ENCODE results near the gene ZFYVE9. TPM values are rescaled to one million over a fixed set of nuclear protein-coding genes. Genes with fewer than 3 reads are reported as not detected.
"Not testable (repeated sequence)": the region's sequence is repeated elsewhere in the genome, so short reads cannot be mapped to it uniquely, and the experiment has no call there.

The ZFYVE9 gene
- polyA plus RNA-seq, 1 donor from 2014 or later = 18.1 TPM

GRCh38 chr1:52204696-52205095 lies 62.8 kb downstream of the ZFYVE9 start:
- no peak overlapping the region for H3K4me2 ChIP-seq (ENCODE audit: low read length)
- H3K79me2 ChIP-seq (replicated peaks; ENCODE audit: insufficient read depth, low read length) = peaks cover 6% of the 10 kb centered on the region
- no peaks in the 10 kb centered on the region for H3K36me3 ChIP-seq (ENCODE audit: insufficient read depth, low read length)
- H4K20me1 ChIP-seq (ENCODE audit: insufficient read depth) = no peaks in the 10 kb centered on the region
- H3K9me3 ChIP-seq (ENCODE audit: low read length) = no peaks in the 10 kb centered on the region
- no peak overlapping the region for H3K27ac ChIP-seq (ENCODE audit: low read length)
- no peak overlapping the region for H3K4me3 ChIP-seq (ENCODE audit: low read length)
- no peaks in the 10 kb centered on the region for H3K9me2 ChIP-seq (ENCODE audit: insufficient read depth, low read length)
- no peak overlapping the region for H2AFZ ChIP-seq (ENCODE audit: low read depth, low read length)
- H3F3A ChIP-seq (ENCODE audit: insufficient read depth, low read length, poor library complexity, severe bottlenecking) = no peaks in the 10 kb centered on the region
- no peak overlapping the region for H3K9ac ChIP-seq (ENCODE audit: low read length)
- no peak for TF ChIP-seq POLR2AphosphoS5 (IDR thresholded peaks at IDR 0.05)
- no peak for TF ChIP-seq CTCF (IDR thresholded peaks at IDR 0.05; ENCODE audit: poor library complexity, severe bottlenecking)
- TF ChIP-seq EP300 (conservative IDR thresholded peaks at IDR 0.05; ENCODE audit: poor library complexity, severe bottlenecking) = no peak
- TF ChIP-seq RAD21 (conservative IDR thresholded peaks at IDR 0.05) = no peak
- H3K27me3 ChIP-seq (ENCODE audit: insufficient read depth, low read depth, low read length) = no peaks in the 10 kb centered on the region

- H3K27ac ChIP-seq (ENCODE audit: low read length); H3K4me3 ChIP-seq (ENCODE audit: low read length); H3K9me3 ChIP-seq (ENCODE audit: low read length); H3K27me3 ChIP-seq (ENCODE audit: insufficient read depth, low read depth, low read length); H2AFZ ChIP-seq (ENCODE audit: low read depth, low read length); H3K4me2 ChIP-seq (ENCODE audit: low read length); H3K9ac ChIP-seq (ENCODE audit: low read length); H4K20me1 ChIP-seq (ENCODE audit: insufficient read depth); H3K79me2 ChIP-seq (replicated peaks; ENCODE audit: insufficient read depth, low read length); H3K36me3 ChIP-seq (ENCODE audit: insufficient read depth, low read length); H3K9me2 ChIP-seq (ENCODE audit: insufficient read depth, low read length); H3F3A ChIP-seq (ENCODE audit: insufficient read depth, low read length, poor library complexity, severe bottlenecking): not testable (repeated sequence)
These were observed 64.8 kb downstream of the ZFYVE9 start for GRCh38 chr1:52206686-52207085.

DNA sequence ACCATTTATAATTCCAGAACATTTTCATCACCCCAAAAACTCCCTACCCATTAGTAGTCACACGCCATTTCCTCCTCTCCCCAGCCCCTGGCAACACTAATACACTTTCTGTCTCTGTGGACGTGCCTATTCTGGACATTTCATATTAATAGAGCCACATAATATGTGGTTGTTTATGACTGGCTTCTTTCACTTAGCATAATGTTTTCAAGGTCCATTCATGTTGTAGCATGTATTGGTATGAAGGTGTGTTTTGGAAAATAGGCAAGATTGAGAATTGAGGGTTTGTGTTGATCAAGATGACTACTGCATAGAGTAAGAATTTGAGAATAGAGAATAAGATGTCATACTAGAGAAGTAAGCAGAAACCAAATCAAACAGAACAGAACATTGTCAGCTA lies 67.5 kb downstream of the ZFYVE9 start:
- Histone ChIP-seq H3K4me2 (ENCODE audit: low read length) (no peak overlapping the region), H3F3A (ENCODE audit: insufficient read depth, low read length, poor library complexity, severe bottlenecking) (no peaks in the 10 kb centered on the region), H3K27me3 (ENCODE audit: insufficient read depth, low read depth, low read length) (no peaks in the 10 kb centered on the region), H3K9me2 (ENCODE audit: insufficient read depth, low read length) (no peaks in the 10 kb centered on the region), H4K20me1 (ENCODE audit: insufficient read depth) (no peaks in the 10 kb centered on the region), H3K36me3 (ENCODE audit: insufficient read depth, low read length) (no peaks in the 10 kb centered on the region), H2AFZ (ENCODE audit: low read depth, low read length) (no peak overlapping the region), H3K9ac (ENCODE audit: low read length) (no peak overlapping the region), H3K4me3 (ENCODE audit: low read length) (no peak overlapping the region), H3K9me3 (ENCODE audit: low read length) (no peaks in the 10 kb centered on the region), H3K27ac (ENCODE audit: low read length) (no peak overlapping the region), H3K79me2 (replicated peaks; ENCODE audit: insufficient read depth, low read length) (peaks cover 3% of the 10 kb centered on the region)
- TF ChIP-seq TAF1 (IDR thresholded peaks at IDR 0.05; ENCODE audit: low read depth) (no peak), RAD21 (conservative IDR thresholded peaks at IDR 0.05) (no peak), CTCF (IDR thresholded peaks at IDR 0.05; ENCODE audit: poor library complexity, severe bottlenecking) (no peak)
- TF ChIP-seq, protein P1, sequence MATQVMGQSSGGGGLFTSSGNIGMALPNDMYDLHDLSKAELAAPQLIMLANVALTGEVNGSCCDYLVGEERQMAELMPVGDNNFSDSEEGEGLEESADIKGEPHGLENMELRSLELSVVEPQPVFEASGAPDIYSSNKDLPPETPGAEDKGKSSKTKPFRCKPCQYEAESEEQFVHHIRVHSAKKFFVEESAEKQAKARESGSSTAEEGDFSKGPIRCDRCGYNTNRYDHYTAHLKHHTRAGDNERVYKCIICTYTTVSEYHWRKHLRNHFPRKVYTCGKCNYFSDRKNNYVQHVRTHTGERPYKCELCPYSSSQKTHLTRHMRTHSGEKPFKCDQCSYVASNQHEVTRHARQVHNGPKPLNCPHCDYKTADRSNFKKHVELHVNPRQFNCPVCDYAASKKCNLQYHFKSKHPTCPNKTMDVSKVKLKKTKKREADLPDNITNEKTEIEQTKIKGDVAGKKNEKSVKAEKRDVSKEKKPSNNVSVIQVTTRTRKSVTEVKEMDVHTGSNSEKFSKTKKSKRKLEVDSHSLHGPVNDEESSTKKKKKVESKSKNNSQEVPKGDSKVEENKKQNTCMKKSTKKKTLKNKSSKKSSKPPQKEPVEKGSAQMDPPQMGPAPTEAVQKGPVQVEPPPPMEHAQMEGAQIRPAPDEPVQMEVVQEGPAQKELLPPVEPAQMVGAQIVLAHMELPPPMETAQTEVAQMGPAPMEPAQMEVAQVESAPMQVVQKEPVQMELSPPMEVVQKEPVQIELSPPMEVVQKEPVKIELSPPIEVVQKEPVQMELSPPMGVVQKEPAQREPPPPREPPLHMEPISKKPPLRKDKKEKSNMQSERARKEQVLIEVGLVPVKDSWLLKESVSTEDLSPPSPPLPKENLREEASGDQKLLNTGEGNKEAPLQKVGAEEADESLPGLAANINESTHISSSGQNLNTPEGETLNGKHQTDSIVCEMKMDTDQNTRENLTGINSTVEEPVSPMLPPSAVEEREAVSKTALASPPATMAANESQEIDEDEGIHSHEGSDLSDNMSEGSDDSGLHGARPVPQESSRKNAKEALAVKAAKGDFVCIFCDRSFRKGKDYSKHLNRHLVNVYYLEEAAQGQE (IDR thresholded peaks at IDR 0.05; ENCODE audit: borderline replicate concordance) = no peak
